ENCODE results near the gene SMARCE1.

SMARCE1 gene

GRCh38 chr17:40645291-40645690 is 2.3 kb downstream of the SMARCE1 start:
- DNase-seq: no peak

- DNase-seq: no peak
Measured at GRCh38 chr17:40637931-40638330, 9.7 kb downstream of the SMARCE1 start.

- no peak for DNase-seq
Measured at GRCh38 chr17:40633871-40634270, 13.7 kb downstream of the SMARCE1 start.

GRCh38 chr17:40632216-40632615 is 15.4 kb downstream of the SMARCE1 start:
- no peak for DNase-seq

- DNase-seq: no peak
Measured at GRCh38 chr17:40629842-40630241, 17.8 kb downstream of the SMARCE1 start.

- DNase-seq: no peak
Measured at GRCh38 chr17:40625311-40625710, 22.3 kb downstream of the SMARCE1 start.

- DNase-seq: no peak
Measured at GRCh38 chr17:40623419-40624210, 24.0 kb downstream of the SMARCE1 start.

- peak; percentile 46 for DNase-seq
Measured at GRCh38 chr17:40622509-40622928, 25.1 kb downstream of the SMARCE1 start.

GRCh38 chr17:40621578-40621977 is 26.0 kb downstream of the SMARCE1 start:
- no peak for DNase-seq

GRCh38 chr17:40621019-40621418 is 26.6 kb downstream of the SMARCE1 start:
- no peak for DNase-seq

- no peak for DNase-seq
Measured at GRCh38 chr17:40618754-40619625, 28.6 kb downstream of the SMARCE1 start.

- DNase-seq: no peak
Measured at GRCh38 chr17:40617678-40618240, 29.9 kb downstream of the SMARCE1 start.

GRCh38 chr17:40616592-40616991 is 31.0 kb downstream of the SMARCE1 start:
- DNase-seq: no peak

GRCh38 chr17:40615841-40616476 is 31.7 kb downstream of the SMARCE1 start:
- no peak for DNase-seq

GRCh38 chr17:40615068-40615840 is 32.4 kb downstream of the SMARCE1 start:
- DNase-seq: peak; percentile 51

- DNase-seq: no peak
Measured at GRCh38 chr17:40614431-40615067, 33.1 kb downstream of the SMARCE1 start.

GRCh38 chr17:40613467-40614154 is 34.0 kb downstream of the SMARCE1 start:
- DNase-seq: no peak

- DNase-seq: peak; percentile 92
Measured at GRCh38 chr17:40612599-40613244, 34.9 kb downstream of the SMARCE1 start.

- DNase-seq: no peak
Measured at GRCh38 chr17:40611840-40612474, 35.7 kb downstream of the SMARCE1 start.

- DNase-seq: no peak
Measured at GRCh38 chr17:40610359-40610758, 37.3 kb downstream of the SMARCE1 start.

All from central memory CD4-positive, alpha-beta T cell (primary cell).